Measurements from ENCODE around the gene SBNO2.

DNA sequence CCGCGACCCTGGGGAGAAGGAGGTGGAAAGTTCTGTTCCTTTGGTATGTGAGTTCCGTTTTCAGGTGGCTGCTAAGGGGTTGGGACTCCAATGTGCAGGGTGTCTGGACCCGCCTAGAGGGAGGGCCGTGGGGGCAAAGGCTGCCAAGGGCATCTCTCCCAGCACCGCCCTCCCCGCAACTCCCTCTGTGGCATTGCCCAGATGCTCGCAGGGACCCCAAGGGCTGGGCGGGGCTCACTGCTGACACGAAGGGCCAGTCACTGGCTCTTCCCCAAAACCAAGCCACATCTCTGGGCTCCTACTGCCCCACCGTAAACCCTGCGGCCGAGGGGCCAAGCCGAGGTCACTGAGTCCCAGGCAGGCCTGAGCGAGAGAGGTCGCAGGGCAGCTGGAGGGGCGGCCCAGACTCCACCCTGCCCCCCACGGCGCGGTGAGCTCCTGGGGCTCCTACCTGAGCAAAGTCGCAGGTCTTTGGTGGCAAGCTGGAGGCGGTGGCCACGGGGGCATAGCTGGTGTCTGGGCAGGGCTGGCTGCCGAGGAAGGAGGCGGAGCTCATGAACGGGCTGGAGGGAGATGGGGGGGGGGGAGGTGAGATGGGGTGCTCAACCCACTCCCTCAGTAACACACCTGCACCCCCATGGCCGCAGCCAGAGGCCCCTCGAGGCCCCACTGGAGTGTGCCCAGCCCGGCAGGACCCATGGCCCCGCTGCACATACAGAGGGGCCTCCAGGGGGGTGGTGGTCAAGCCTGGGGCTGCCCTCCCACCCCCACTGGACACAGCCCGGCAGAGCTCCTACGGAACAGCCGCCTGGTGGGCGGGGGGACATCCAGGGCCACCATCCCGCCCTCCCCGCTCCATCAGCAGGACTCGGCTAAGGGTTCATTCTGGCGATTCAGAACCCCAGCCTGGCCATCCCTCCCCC is 26.9 kb downstream of the SBNO2 start:
- TF ChIP-seq, protein P1, sequence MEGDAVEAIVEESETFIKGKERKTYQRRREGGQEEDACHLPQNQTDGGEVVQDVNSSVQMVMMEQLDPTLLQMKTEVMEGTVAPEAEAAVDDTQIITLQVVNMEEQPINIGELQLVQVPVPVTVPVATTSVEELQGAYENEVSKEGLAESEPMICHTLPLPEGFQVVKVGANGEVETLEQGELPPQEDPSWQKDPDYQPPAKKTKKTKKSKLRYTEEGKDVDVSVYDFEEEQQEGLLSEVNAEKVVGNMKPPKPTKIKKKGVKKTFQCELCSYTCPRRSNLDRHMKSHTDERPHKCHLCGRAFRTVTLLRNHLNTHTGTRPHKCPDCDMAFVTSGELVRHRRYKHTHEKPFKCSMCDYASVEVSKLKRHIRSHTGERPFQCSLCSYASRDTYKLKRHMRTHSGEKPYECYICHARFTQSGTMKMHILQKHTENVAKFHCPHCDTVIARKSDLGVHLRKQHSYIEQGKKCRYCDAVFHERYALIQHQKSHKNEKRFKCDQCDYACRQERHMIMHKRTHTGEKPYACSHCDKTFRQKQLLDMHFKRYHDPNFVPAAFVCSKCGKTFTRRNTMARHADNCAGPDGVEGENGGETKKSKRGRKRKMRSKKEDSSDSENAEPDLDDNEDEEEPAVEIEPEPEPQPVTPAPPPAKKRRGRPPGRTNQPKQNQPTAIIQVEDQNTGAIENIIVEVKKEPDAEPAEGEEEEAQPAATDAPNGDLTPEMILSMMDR (IDR thresholded peaks at IDR 0.05), result no peak
- TF ChIP-seq POLR2A (IDR thresholded peaks at IDR 0.05), result no peak

Data from breast epithelium (tissue), 3 donors.